ENCODE data around the gene TRPM3. TPM values are rescaled to one million over a fixed set of nuclear protein-coding genes. Genes with fewer than 3 reads are reported as not detected.
"Not testable (repeated sequence)": the region's sequence is repeated elsewhere in the genome, so short reads cannot be mapped to it uniquely, and the experiment has no call there.

Gene TRPM3
- total and polyA plus RNA-seq, 5 donors = 0.38 to 2.2 (median 1.2) TPM

DNA sequence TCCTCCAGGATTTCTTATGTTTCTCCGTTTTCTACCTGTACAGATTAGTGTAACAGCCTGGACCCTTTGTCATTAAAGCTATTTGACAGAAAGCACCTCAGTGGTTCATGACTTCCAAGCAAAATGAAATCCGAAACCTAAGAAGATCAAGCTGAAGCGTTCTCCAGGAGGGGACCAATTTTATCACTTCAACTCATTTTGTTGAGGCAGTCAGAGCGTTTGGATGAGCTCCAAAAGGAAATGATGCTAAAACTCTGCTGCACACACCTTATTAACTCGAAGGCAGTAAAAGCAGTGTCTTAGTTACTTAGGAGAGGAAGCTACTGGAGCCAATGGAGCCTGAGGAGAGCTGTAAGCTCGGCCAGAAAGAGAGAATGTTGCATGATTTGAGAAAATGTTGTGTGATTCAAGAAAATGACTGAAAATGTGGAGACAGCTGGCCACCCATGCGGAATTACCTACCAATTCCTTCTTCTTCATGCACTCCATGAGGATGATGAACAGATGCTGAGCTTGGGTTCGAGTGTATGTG is 360.2 kb downstream of the TRPM3 start:
- WGBS = 56% methylated on average over 8 of the region's 8 CpGs
- intact Hi-C loops (cut with DNase I) = no loop called here

DNA sequence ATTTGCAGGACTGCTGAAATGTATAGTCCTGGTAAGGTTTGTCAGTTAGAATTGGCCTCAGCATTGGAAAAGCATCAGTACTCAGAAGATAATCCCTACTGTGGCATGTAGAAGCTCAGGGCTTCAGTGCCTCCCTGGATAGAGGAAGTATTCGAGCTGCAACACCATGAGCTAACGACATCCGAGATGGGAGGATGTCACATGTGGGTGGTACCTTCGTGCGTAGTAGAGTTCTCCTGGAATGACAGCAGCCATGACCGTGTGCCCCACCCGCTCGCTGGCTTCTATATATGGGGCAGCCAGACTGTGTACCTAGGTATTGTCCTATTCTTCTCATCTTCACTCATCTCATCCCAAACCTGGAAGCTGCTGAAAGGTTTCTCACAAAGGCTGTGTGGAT is 361.2 kb downstream of the TRPM3 start:
- Histone ChIP-seq H3K27ac (ENCODE audit: low read length) (no peak overlapping the region), H3K4me3 (ENCODE audit: low read length) (no peak overlapping the region), H3K4me1 (ENCODE audit: control insufficient read depth, insufficient read depth, low read length) (no peaks in the 10 kb centered on the region), H3K27me3 (ENCODE audit: control insufficient read depth, insufficient read depth) (no peaks in the 10 kb centered on the region), H3K9me3 (ENCODE audit: control insufficient read depth, low read length) (no peaks in the 10 kb centered on the region)
- intact Hi-C loops (cut with DNase I) = no loop called here
- no peak for DNase-seq
- 89% methylated on average over 8 of the region's 8 CpGs for WGBS
- ATAC-seq = no peak

More for the DNA sequence above, 360.2 kb downstream of the TRPM3 start:
- no peaks in the 10 kb centered on the region for H3K27me3 ChIP-seq (ENCODE audit: control insufficient read depth, insufficient read depth)
- DNase-seq (no peak), ATAC-seq (no peak)
- H3K4me1 ChIP-seq (ENCODE audit: control insufficient read depth, insufficient read depth, low read length) = no peaks in the 10 kb centered on the region
- no peaks in the 10 kb centered on the region for H3K9me3 ChIP-seq (ENCODE audit: control insufficient read depth, low read length)
- no peak overlapping the region for H3K4me3 ChIP-seq (ENCODE audit: low read length)
- H3K27ac ChIP-seq (ENCODE audit: low read length) = no peak overlapping the region

DNA sequence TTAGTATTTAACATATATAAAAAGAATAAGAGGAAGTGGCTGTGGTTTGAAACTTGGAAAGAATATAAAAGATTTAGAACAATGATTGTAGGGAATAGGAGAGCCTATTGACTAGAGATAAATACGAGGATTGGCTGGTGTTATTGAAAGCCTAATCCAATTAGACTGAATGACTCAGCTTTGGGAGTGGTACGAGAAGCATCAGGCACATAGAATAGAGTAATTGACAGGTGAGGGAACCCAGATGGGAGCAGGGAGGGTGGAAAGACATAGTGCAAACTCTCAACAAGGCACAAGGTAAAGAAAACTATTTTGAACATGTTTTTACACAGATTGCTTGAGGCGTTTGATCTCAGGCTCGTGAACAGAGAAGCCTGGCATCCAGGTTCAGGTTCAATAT is 368.1 kb downstream of the TRPM3 start:
- WGBS = 53% methylated on average over 4 of the region's 4 CpGs
- no peak for ATAC-seq
- no peak overlapping the region for H3K4me3 ChIP-seq (ENCODE audit: low read length)
- H3K9me3 ChIP-seq (ENCODE audit: control insufficient read depth, low read length) = no peaks in the 10 kb centered on the region
- H3K27ac ChIP-seq (ENCODE audit: low read length) = no peak overlapping the region
- no peaks in the 10 kb centered on the region for H3K27me3 ChIP-seq (ENCODE audit: control insufficient read depth, insufficient read depth)
- no peaks in the 10 kb centered on the region for H3K4me1 ChIP-seq (ENCODE audit: control insufficient read depth, insufficient read depth, low read length)
- DNase-seq = no peak
- intact Hi-C loops (cut with DNase I) = no loop called here

DNA sequence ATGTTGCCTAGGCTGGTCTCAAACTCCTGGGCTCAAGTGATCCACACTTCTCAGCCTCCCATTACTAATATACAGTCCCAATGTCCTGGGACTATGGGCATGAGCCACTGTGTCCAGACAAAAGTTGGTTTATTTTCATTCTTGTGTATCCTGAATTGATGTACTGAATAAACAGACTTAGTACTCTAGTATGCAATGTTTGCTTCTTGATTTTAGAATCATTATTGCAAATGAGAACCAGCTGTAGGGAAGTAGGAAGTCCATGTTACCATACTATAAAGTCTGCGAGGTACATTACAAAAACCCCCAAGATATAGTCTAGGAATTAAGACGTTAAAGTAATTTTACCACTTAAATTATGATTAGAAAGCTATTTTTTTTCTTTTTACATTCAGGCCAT is 372.4 kb downstream of the TRPM3 start:
- Histone ChIP-seq H3K9me3 (ENCODE audit: control insufficient read depth, low read length) (no peaks in the 10 kb centered on the region), H3K4me1 (ENCODE audit: control insufficient read depth, insufficient read depth, low read length) (no peaks in the 10 kb centered on the region), H3K27ac (ENCODE audit: low read length) (no peak overlapping the region), H3K27me3 (ENCODE audit: control insufficient read depth, insufficient read depth) (no peaks in the 10 kb centered on the region), H3K4me3 (ENCODE audit: low read length) (no peak overlapping the region)
- ATAC-seq (no peak), DNase-seq (no peak)
- 90% methylated on average over 2 of the region's 2 CpGs for WGBS
- intact Hi-C loops (cut with DNase I) = no loop called here

DNA sequence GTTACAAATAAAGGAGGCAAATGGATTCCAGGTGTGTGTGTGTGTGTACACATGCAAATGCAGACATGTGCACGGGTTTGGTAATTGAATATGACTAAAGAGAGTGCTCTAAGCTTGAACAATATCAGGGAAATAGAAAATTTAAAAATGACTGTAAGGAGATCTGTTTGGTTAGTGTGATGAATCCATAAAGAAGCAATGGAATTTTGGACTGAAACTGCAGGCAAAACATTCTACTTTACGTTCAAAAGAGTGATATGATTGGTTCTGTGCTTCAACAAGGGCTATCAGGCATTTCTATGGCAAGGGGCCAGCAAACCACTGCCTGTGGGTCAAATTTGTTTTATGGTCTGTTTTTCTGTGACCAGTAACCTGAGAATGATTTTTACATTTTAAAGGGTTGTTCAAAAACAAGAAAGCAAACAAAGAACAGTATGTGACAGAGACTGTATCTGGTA is 374.1 kb downstream of the TRPM3 start:
- no peaks in the 10 kb centered on the region for H3K27me3 ChIP-seq (ENCODE audit: control insufficient read depth, insufficient read depth)
- no peaks in the 10 kb centered on the region for H3K4me1 ChIP-seq (ENCODE audit: control insufficient read depth, insufficient read depth, low read length)
- intact Hi-C loops (cut with DNase I) = no loop called here
- DNase-seq (no peak), ATAC-seq (no peak)
- 61% methylated on average over 2 of the region's 2 CpGs for WGBS
- no peak overlapping the region for H3K4me3 ChIP-seq (ENCODE audit: low read length)
- no peaks in the 10 kb centered on the region for H3K9me3 ChIP-seq (ENCODE audit: control insufficient read depth, low read length)
- no peak overlapping the region for H3K27ac ChIP-seq (ENCODE audit: low read length)

DNA sequence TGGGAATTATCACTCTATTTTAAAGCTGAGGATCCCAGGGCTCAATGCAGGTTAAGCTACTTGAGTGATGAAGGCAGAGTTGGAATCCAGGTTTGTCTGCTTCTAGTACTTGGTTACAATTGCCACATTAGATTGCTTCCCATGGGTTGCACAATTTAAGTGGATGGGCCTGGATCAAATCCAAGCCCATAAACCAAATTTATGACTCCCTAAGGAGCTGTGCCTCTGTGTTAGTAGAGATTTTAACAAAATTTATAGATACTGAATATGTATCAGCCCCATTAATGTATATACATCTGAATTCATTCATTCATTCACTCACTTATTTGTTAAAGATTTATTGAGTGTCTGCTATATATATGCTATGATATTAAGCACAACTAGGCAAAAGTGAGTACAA is 374.7 kb downstream of the TRPM3 start:
- intact Hi-C loops (cut with DNase I) = no loop called here
- H3K27me3 ChIP-seq (ENCODE audit: control insufficient read depth, insufficient read depth) = no peaks in the 10 kb centered on the region
- no peak overlapping the region for H3K4me3 ChIP-seq (ENCODE audit: low read length)
- H3K4me1 ChIP-seq (ENCODE audit: control insufficient read depth, insufficient read depth, low read length) = no peaks in the 10 kb centered on the region
- ATAC-seq = no peak
- H3K27ac ChIP-seq (ENCODE audit: low read length) = no peak overlapping the region
- H3K9me3 ChIP-seq (ENCODE audit: control insufficient read depth, low read length) = no peaks in the 10 kb centered on the region
- DNase-seq = no peak

DNA sequence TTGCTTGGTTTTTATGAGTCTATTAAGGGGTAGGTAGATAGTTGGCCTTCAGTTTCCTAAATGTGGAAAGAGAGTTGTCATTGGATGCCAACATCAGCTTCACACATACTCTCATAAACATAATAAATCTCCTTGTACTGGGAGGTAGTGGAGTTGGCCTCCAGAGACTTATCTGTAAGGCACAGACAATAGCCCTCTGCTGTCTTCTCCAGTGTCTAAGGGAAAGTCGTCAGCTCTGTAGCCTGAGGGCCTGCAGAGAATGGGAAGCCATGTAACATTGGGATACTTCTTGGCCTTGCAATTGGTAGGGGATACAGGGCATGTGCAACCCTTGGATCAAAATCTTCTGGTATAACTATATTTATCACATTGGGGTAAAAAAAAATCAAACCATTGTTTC is 375.1 kb downstream of the TRPM3 start:
- H3K27me3 ChIP-seq (ENCODE audit: control insufficient read depth, insufficient read depth) = no peaks in the 10 kb centered on the region
- ATAC-seq (no peak), DNase-seq (no peak)
- H3K4me1 ChIP-seq (ENCODE audit: control insufficient read depth, insufficient read depth, low read length) = no peaks in the 10 kb centered on the region
- no peaks in the 10 kb centered on the region for H3K9me3 ChIP-seq (ENCODE audit: control insufficient read depth, low read length)
- no peak overlapping the region for H3K27ac ChIP-seq (ENCODE audit: low read length)
- H3K4me3 ChIP-seq (ENCODE audit: low read length) = no peak overlapping the region
- 0% methylated on average over 1 of the region's 1 CpG for WGBS
- intact Hi-C loops (cut with DNase I) = no loop called here

DNA sequence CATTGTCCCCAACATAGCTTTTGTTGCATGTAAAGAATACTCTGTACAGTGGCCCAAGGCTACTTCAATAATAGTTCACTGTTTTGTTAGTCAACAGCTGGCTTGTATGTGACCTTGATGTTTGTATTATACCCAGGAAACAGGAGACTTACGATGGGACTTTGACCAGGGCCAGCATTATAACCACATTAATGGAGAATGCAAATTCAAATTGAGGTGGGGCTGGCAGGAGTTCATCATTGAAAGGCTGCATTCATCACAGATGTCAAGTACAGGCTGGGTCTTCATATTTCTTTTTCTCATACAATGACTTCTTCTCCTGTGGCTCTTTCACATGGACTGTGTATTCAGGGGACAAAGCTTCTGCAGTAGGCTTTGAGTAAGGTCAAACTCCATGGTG is 396.6 kb downstream of the TRPM3 start:
- H3K4me3 ChIP-seq (ENCODE audit: low read length); H3K4me1 ChIP-seq (ENCODE audit: control insufficient read depth, insufficient read depth, low read length); ATAC-seq; H3K9me3 ChIP-seq (ENCODE audit: control insufficient read depth, low read length); intact Hi-C loops (cut with DNase I); H3K27ac ChIP-seq (ENCODE audit: low read length); DNase-seq; H3K27me3 ChIP-seq (ENCODE audit: control insufficient read depth, insufficient read depth): not testable (repeated sequence)
- no CpG with 5 or more reads among the region's 1 CpG for WGBS

DNA sequence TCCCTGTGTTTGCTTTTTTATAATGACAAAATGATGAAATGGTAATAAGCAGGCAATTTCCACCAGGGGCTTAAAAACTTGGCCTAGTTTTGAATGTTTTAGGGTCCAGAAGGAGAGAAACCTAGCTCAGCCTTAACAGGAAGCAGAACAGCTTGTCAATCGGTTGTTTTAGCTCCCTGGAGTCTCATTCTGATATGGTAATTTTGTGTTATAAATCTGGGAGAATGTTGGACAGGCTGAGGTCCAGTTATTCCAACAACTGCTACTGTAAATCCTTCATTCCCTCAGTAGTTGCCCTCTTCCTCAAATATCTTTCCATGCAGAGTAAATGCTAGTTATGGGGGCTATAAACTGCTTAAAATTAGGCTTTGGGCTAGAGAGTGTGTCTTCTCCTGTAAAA is 397.4 kb downstream of the TRPM3 start:
- intact Hi-C loops (cut with DNase I); H3K9me3 ChIP-seq (ENCODE audit: control insufficient read depth, low read length); H3K4me3 ChIP-seq (ENCODE audit: low read length); ATAC-seq; DNase-seq; H3K27me3 ChIP-seq (ENCODE audit: control insufficient read depth, insufficient read depth); H3K27ac ChIP-seq (ENCODE audit: low read length); H3K4me1 ChIP-seq (ENCODE audit: control insufficient read depth, insufficient read depth, low read length): not testable (repeated sequence)
- WGBS = no CpG with 5 or more reads among the region's 1 CpG

DNA sequence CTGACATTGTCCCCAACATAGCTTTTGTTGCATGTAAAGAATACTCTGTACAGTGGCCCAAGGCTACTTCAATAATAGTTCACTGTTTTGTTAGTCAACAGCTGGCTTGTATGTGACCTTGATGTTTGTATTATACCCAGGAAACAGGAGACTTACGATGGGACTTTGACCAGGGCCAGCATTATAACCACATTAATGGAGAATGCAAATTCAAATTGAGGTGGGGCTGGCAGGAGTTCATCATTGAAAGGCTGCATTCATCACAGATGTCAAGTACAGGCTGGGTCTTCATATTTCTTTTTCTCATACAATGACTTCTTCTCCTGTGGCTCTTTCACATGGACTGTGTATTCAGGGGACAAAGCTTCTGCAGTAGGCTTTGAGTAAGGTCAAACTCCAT is 414.6 kb downstream of the TRPM3 start:
- H3K4me3 ChIP-seq (ENCODE audit: low read length); DNase-seq; H3K27me3 ChIP-seq (ENCODE audit: control insufficient read depth, insufficient read depth); ATAC-seq; H3K9me3 ChIP-seq (ENCODE audit: control insufficient read depth, low read length); H3K27ac ChIP-seq (ENCODE audit: low read length); intact Hi-C loops (cut with DNase I); H3K4me1 ChIP-seq (ENCODE audit: control insufficient read depth, insufficient read depth, low read length): not testable (repeated sequence)
- no CpG with 5 or more reads among the region's 1 CpG for WGBS

DNA sequence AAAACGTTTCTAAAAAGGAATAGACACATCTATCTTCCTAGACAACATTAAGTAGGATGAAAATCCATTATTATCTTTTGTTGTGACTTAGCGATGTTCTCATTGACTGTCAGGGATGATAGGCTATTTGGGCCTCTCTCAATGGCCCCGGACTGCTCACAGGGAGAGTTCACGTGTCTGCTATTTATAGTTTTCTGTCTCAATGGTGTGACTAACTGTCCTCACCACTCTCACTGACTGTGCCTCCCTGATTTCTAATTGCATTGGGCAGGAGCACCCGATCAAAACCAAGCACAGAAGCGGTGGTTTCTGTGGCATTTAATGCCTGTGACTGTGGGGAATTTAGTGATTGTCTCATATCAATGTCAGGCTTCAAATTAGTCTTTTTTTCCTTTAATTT is 420.3 kb downstream of the TRPM3 start:
- H3K27me3 ChIP-seq (ENCODE audit: control insufficient read depth, insufficient read depth) = no peaks in the 10 kb centered on the region
- no peak overlapping the region for H3K4me3 ChIP-seq (ENCODE audit: low read length)
- peak; percentile 64 to 73 for ATAC-seq
- H3K27ac ChIP-seq (ENCODE audit: low read length) = no peak overlapping the region
- intact Hi-C loops (cut with DNase I) = no loop called here
- H3K4me1 ChIP-seq (ENCODE audit: control insufficient read depth, insufficient read depth, low read length) = no peaks in the 10 kb centered on the region
- WGBS = 54% methylated on average over 6 of the region's 6 CpGs
- H3K9me3 ChIP-seq (ENCODE audit: control insufficient read depth, low read length) = no peaks in the 10 kb centered on the region
- no peak for DNase-seq

DNA sequence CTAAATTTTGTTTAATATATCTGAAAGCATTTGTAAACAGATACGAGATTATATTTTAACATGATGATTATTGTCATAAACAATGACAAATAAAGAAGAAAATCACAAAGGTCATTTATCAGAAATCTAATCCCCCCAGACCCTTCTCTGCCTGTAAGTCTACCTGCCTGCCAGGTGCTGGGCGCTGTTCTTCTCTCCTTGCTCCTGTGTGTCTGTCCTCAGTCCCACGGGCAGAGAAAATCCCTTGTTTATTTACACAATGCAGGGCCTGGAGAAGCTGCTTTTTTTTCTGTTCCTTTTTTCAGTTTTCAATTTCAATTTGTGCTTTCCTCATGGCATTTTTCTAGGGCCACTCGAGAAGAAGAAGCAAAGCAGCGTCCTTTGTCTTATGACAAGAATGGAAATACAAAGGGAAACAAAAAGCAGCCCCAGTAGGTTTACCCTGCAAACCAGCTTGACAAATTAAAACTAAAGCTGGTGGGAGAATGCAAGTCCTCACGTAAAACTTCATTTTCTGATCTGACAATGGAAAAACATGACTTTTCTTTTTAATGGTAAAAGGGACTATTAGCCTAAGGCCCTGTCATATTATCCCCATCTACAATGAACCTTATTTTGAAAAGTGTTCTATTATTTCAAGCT is 424.6 kb downstream of the TRPM3 start:
- WGBS = 64% methylated on average over 6 of the region's 6 CpGs
- Histone ChIP-seq H3K27ac (ENCODE audit: low read length) (no peak overlapping the region), H3K4me1 (ENCODE audit: control insufficient read depth, insufficient read depth, low read length) (no peaks in the 10 kb centered on the region), H3K4me3 (ENCODE audit: low read length) (no peak overlapping the region), H3K27me3 (ENCODE audit: control insufficient read depth, insufficient read depth) (no peaks in the 10 kb centered on the region), H3K9me3 (ENCODE audit: control insufficient read depth, low read length) (no peaks in the 10 kb centered on the region)
- DNase-seq (no peak), ATAC-seq (no peak)
- intact Hi-C loops (cut with DNase I) = no loop called here

Measured in right cardiac atrium (tissue), 5 donors.